Neural progenitor cell (in vitro differentiated cells): ENCODE results near the gene METTL8. TPM values are rescaled to one million over a fixed set of nuclear protein-coding genes. Genes with fewer than 3 reads are reported as not detected.
A peak's percentile ranks its signal among the peaks of the same experiment; 100 is the strongest.
"Not testable (repeated sequence)": the region's sequence is repeated elsewhere in the genome, so short reads cannot be mapped to it uniquely, and the experiment has no call there.

Source experiments
- DNase-seq: peaks from one replicate; pipeline ENCODE4 v3.0.0-alpha.2; 2016; ENCODE audit warnings: low spot score
- H2AFZ ChIP-seq: fragments of 200-600 bp; sonication (generic); replicated peaks from 2 replicates; pipeline ENCODE4 v1.6.1; 2016; ENCODE audit warnings: antibody characterized with exemption
- H3F3A ChIP-seq: fragments of 200-600 bp; sonication (generic); 2 replicates; pipeline ENCODE4 v1.6.1; 2016; ENCODE audit warnings: antibody characterized with exemption, low read depth
- H3K27ac ChIP-seq: fragments of 200-600 bp; sonication (generic); 2 replicates; pipeline ENCODE4 v1.5.1; 2016; ENCODE audit warnings: mild to moderate bottlenecking
- H3K27me3 ChIP-seq: fragments of 200-600 bp; sonication (generic); 2 replicates; pipeline ENCODE4 v1.6.1; 2016; ENCODE audit warnings: mild to moderate bottlenecking, moderate library complexity
- H3K36me3 ChIP-seq: fragments of 200-600 bp; sonication (generic); 2 replicates; pipeline ENCODE4 v1.5.1; 2016
- H3K4me1 ChIP-seq: fragments of 200-600 bp; sonication (generic); 2 replicates; pipeline ENCODE4 v1.6.1; 2016; ENCODE audit warnings: mixed run types
- H3K4me2 ChIP-seq: fragments of 200-600 bp; sonication (generic); 2 replicates; pipeline ENCODE4 v1.6.1; 2016
- H3K4me3 ChIP-seq: fragments of 200-600 bp; sonication (generic); 2 replicates; pipeline ENCODE4 v1.5.1; 2016
- H3K79me2 ChIP-seq: fragments of 200-600 bp; sonication (generic); 2 replicates; pipeline ENCODE4 v1.6.1; 2016; ENCODE audit warnings: low read depth
- H3K9ac ChIP-seq: fragments of 200-600 bp; sonication (generic); 2 replicates; pipeline ENCODE4 v1.6.1; 2016
- H3K9me3 ChIP-seq: fragments of 200-600 bp; sonication (generic); 2 replicates; pipeline ENCODE4 v1.5.1; 2016; ENCODE audit warnings: low read depth
- H4K20me1 ChIP-seq: fragments of 200-600 bp; sonication (generic); 2 replicates; pipeline ENCODE4 v1.6.1; 2016; ENCODE audit warnings: low read depth
- H3K27ac Mint-ChIP-seq: 3 replicates; pipeline ENCODE4 v1.8.0; 2021; ENCODE audit warnings: mixed read lengths
- H3K27me3 Mint-ChIP-seq: 2 replicates; pipeline ENCODE4 v1.8.0; 2022; ENCODE audit warnings: low read depth, mild to moderate bottlenecking, inconsistent platforms, moderate library complexity, mixed read lengths; ENCODE audit not compliant: insufficient read depth
- H3K36me3 Mint-ChIP-seq: 3 replicates; pipeline ENCODE4 v1.8.0; 2021; ENCODE audit warnings: mixed read lengths
- H3K4me1 Mint-ChIP-seq: 3 replicates; pipeline ENCODE4 v1.8.0; 2021; ENCODE audit warnings: mixed read lengths
- H3K4me3 Mint-ChIP-seq: 3 replicates; pipeline ENCODE4 v1.8.0; 2021; ENCODE audit warnings: mild to moderate bottlenecking, moderate library complexity, mixed read lengths
- H3K9me3 Mint-ChIP-seq: 3 replicates; pipeline ENCODE4 v1.8.0; 2020; ENCODE audit warnings: mixed read lengths
- EZH2 ChIP-seq: fragments of 200-600 bp; sonication (generic); IDR thresholded peaks from 2 replicates; pipeline ENCODE4 v1.6.1; 2017; ENCODE audit warnings: antibody characterized with exemption, mild to moderate bottlenecking, moderate library complexity
- EZH2phosphoT487 ChIP-seq: fragments of 200-600 bp; sonication (generic); IDR thresholded peaks from 2 replicates; pipeline ENCODE4 v1.6.1; 2017; ENCODE audit warnings: antibody characterized with exemption
- total RNA-seq: library from RNA; depleted of rRNA; stranded (reverse); fragments of >200 nt; gene quantifications from 2 replicates; pipeline ENCODE4 v1.2.3, GENCODE V29; 2015; ENCODE audit warnings: low replicate concordance
- TF ChIP-seq, protein P1 (sequence below): fragments of 200-600 bp; sonication (generic); IDR thresholded peaks from 2 replicates; pipeline ENCODE4 v1.5.1; 2017; ENCODE audit warnings: antibody characterized with exemption, mild to moderate bottlenecking

Gene METTL8
- total RNA-seq, 1 donor from 2014 or later: 29.2 TPM

- Mint-ChIP-seq H3K36me3 (no peaks in the 10 kb centered on the region), H3K27ac (no peak overlapping the region), H3K27me3 (no peaks in the 10 kb centered on the region), H3K4me1 (peaks cover 3% of the 10 kb centered on the region), H3K9me3 (no peaks in the 10 kb centered on the region), H3K4me3 (no peak overlapping the region)
- Histone ChIP-seq H3K27me3 (no peaks in the 10 kb centered on the region), H3K4me1 (peaks cover 13% of the 10 kb centered on the region), H3K79me2 (no peaks in the 10 kb centered on the region), H3F3A (peaks cover 11% of the 10 kb centered on the region), H3K36me3 (no peaks in the 10 kb centered on the region), H3K9ac (no peak overlapping the region), H3K27ac (no peak overlapping the region), H3K9me3 (no peaks in the 10 kb centered on the region), H3K4me3 (no peak overlapping the region), H2AFZ (no peak overlapping the region), H4K20me1 (no peaks in the 10 kb centered on the region), H3K4me2 (no peak overlapping the region)
- no peak for DNase-seq
- no peak for TF ChIP-seq EZH2phosphoT487
Observed at GRCh38 chr2:171389325-171389724, 44.5 kb downstream of the METTL8 start.

GRCh38 chr2:171387052-171387451 is 46.7 kb downstream of the METTL8 start:
- no peak overlapping the region for H2AFZ ChIP-seq
- no peaks in the 10 kb centered on the region for H3K27me3 Mint-ChIP-seq
- H3K27ac Mint-ChIP-seq: no peak overlapping the region
- DNase-seq: no peak
- H3K36me3 ChIP-seq: no peaks in the 10 kb centered on the region
- H3K36me3 Mint-ChIP-seq: peaks cover 4% of the 10 kb centered on the region
- TF ChIP-seq, protein P1, sequence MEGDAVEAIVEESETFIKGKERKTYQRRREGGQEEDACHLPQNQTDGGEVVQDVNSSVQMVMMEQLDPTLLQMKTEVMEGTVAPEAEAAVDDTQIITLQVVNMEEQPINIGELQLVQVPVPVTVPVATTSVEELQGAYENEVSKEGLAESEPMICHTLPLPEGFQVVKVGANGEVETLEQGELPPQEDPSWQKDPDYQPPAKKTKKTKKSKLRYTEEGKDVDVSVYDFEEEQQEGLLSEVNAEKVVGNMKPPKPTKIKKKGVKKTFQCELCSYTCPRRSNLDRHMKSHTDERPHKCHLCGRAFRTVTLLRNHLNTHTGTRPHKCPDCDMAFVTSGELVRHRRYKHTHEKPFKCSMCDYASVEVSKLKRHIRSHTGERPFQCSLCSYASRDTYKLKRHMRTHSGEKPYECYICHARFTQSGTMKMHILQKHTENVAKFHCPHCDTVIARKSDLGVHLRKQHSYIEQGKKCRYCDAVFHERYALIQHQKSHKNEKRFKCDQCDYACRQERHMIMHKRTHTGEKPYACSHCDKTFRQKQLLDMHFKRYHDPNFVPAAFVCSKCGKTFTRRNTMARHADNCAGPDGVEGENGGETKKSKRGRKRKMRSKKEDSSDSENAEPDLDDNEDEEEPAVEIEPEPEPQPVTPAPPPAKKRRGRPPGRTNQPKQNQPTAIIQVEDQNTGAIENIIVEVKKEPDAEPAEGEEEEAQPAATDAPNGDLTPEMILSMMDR: no peak
- TF ChIP-seq EZH2 (no peak), EZH2phosphoT487 (no peak)
- no peak overlapping the region for H3K27ac ChIP-seq
- H3K4me1 Mint-ChIP-seq: peaks cover 3% of the 10 kb centered on the region
- H3K4me3 Mint-ChIP-seq: no peak overlapping the region
- no peak overlapping the region for H3K9ac ChIP-seq
- H3K9me3 ChIP-seq: no peaks in the 10 kb centered on the region
- H3F3A ChIP-seq: peaks cover 11% of the 10 kb centered on the region
- H3K9me3 Mint-ChIP-seq: no peaks in the 10 kb centered on the region
- no peak overlapping the region for H3K4me3 ChIP-seq
- H3K4me1 ChIP-seq: peaks cover 13% of the 10 kb centered on the region
- H3K27me3 ChIP-seq: no peaks in the 10 kb centered on the region
- H4K20me1 ChIP-seq: no peaks in the 10 kb centered on the region
- peaks cover 6% of the 10 kb centered on the region for H3K79me2 ChIP-seq
- H3K4me2 ChIP-seq: peak overlapping the region; percentile 8

- Histone ChIP-seq H3K4me2 (peak overlapping the region; percentile 8), H3K27me3 (no peaks in the 10 kb centered on the region), H3K9me3 (no peaks in the 10 kb centered on the region), H4K20me1 (no peaks in the 10 kb centered on the region), H3K27ac (no peak overlapping the region), H3K79me2 (peaks cover 11% of the 10 kb centered on the region), H3K9ac (no peak overlapping the region), H3F3A (peaks cover 11% of the 10 kb centered on the region), H3K4me3 (no peak overlapping the region), H3K36me3 (no peaks in the 10 kb centered on the region), H2AFZ (no peak overlapping the region), H3K4me1 (peaks cover 13% of the 10 kb centered on the region)
- H3K27ac Mint-ChIP-seq: peak overlapping the region; percentile 34
- H3K4me3 Mint-ChIP-seq: no peak overlapping the region
- TF ChIP-seq, protein P1: no peak
- no peak for TF ChIP-seq EZH2phosphoT487
- TF ChIP-seq EZH2: no peak
- DNase-seq: no peak
- no peaks in the 10 kb centered on the region for H3K27me3 Mint-ChIP-seq
- peaks cover under 1% of the 10 kb centered on the region for H3K9me3 Mint-ChIP-seq
- H3K4me1 Mint-ChIP-seq: peaks cover 3% of the 10 kb centered on the region
- H3K36me3 Mint-ChIP-seq: peaks cover 4% of the 10 kb centered on the region
Observed at GRCh38 chr2:171386627-171387026, 47.2 kb downstream of the METTL8 start.

GRCh38 chr2:171383134-171383533 is 50.7 kb downstream of the METTL8 start:
- H2AFZ ChIP-seq: no peak overlapping the region

GRCh38 chr2:171382175-171382574 is 51.6 kb downstream of the METTL8 start:
- not testable (repeated sequence) for H3K4me1 Mint-ChIP-seq, H3K27me3 ChIP-seq, H2AFZ ChIP-seq, H3K27ac Mint-ChIP-seq, H3K27ac ChIP-seq, H3K36me3 ChIP-seq, H3K4me3 ChIP-seq, DNase-seq, H3K9me3 ChIP-seq, H3K9ac ChIP-seq, H4K20me1 ChIP-seq, H3K4me2 ChIP-seq, H3F3A ChIP-seq, H3K27me3 Mint-ChIP-seq, H3K4me3 Mint-ChIP-seq
- Histone ChIP-seq H3K4me1 (peaks cover 12% of the 10 kb centered on the region), H3K79me2 (peaks cover 44% of the 10 kb centered on the region)
- H3K9me3 Mint-ChIP-seq: peaks cover 34% of the 10 kb centered on the region
- peaks cover 16% of the 10 kb centered on the region for H3K36me3 Mint-ChIP-seq

More at GRCh38 chr2:171383134-171383533, 50.7 kb downstream of the METTL8 start:
- no peaks in the 10 kb centered on the region for H4K20me1 ChIP-seq
- Mint-ChIP-seq H3K4me3 (no peak overlapping the region), H3K27me3 (no peaks in the 10 kb centered on the region), H3K36me3 (peaks cover 14% of the 10 kb centered on the region), H3K9me3 (peaks cover 25% of the 10 kb centered on the region), H3K27ac (no peak overlapping the region), H3K4me1 (peaks cover 3% of the 10 kb centered on the region)
- peaks cover 38% of the 10 kb centered on the region for H3K79me2 ChIP-seq
- H3K9me3 ChIP-seq: no peaks in the 10 kb centered on the region
- H3K4me1 ChIP-seq: peaks cover 13% of the 10 kb centered on the region
- H3K4me3 ChIP-seq: no peak overlapping the region
- H3K27ac ChIP-seq: no peak overlapping the region
- no peaks in the 10 kb centered on the region for H3K27me3 ChIP-seq
- peaks cover 11% of the 10 kb centered on the region for H3F3A ChIP-seq
- H3K9ac ChIP-seq: no peak overlapping the region
- H3K4me2 ChIP-seq: no peak overlapping the region
- no peak for DNase-seq
- no peaks in the 10 kb centered on the region for H3K36me3 ChIP-seq
- TF ChIP-seq EZH2: no peak
- TF ChIP-seq, protein P1: no peak
- TF ChIP-seq EZH2phosphoT487: no peak

DNA sequence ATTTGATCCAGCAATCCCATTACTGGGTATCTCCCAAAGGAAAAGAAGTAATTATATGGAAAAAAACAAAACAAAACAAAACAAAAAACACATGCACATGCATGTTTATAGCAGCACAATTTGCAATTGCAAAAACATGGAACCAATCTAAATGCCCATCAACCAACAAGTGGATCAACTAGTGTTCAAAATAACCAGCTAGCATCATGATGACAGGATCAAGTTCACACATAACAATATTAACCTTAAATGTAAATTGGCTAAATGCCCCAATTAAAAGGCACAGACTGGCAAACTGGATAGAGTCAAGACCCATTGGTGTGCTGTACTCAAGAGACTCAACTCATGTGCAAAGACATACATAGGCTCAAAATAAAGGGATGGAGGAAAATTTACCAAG is 55.9 kb downstream of the METTL8 start:
- H3K79me2 ChIP-seq: peaks cover 53% of the 10 kb centered on the region
- DNase-seq, H3K27me3 ChIP-seq, H3F3A ChIP-seq, H3K27me3 Mint-ChIP-seq, H3K4me1 Mint-ChIP-seq, H3K4me3 Mint-ChIP-seq, H4K20me1 ChIP-seq, H2AFZ ChIP-seq, H3K4me3 ChIP-seq, H3K27ac ChIP-seq, H3K9me3 ChIP-seq, H3K27ac Mint-ChIP-seq, H3K4me1 ChIP-seq, H3K9ac ChIP-seq, H3K4me2 ChIP-seq, H3K36me3 ChIP-seq: not testable (repeated sequence)
- H3K36me3 Mint-ChIP-seq: peaks cover 16% of the 10 kb centered on the region
- H3K9me3 Mint-ChIP-seq: peaks cover 54% of the 10 kb centered on the region
